Mesendoderm (in vitro differentiated cells): Measurements from ENCODE around the gene TBP.
A peak's percentile ranks its signal among the peaks of the same experiment; 100 is the strongest.

Experiments
- DNase-seq: peaks from one replicate; pipeline ENCODE4 v3.0.0; 2013
- H2AK5ac ChIP-seq: 2 replicates; pipeline ENCODE4 v1.6.1; 2013; ENCODE audit warnings: low read length, inconsistent platforms
- H2BK120ac ChIP-seq: 2 replicates; pipeline ENCODE4 v1.6.1; 2013; ENCODE audit warnings: low read depth, mild to moderate bottlenecking, low read length, moderate library complexity, mixed read lengths
- H2BK15ac ChIP-seq: replicated peaks from 2 replicates; pipeline ENCODE4 v1.6.1; 2013; ENCODE audit warnings: low read depth, mild to moderate bottlenecking, moderate library complexity
- H2BK5ac ChIP-seq: 2 replicates; pipeline ENCODE4 v1.6.1; 2013; ENCODE audit warnings: low read length, inconsistent platforms
- H3K18ac ChIP-seq: 2 replicates; pipeline ENCODE4 v1.6.1; 2013; ENCODE audit warnings: mild to moderate bottlenecking, low read length, mixed read lengths
- H3K23ac ChIP-seq: one replicate; pipeline ENCODE4 v1.6.1; 2013; ENCODE audit warnings: low read length
- H3K27ac ChIP-seq: 2 replicates; pipeline ENCODE4 v1.5.1; 2013; ENCODE audit warnings: low read depth, mild to moderate bottlenecking, inconsistent platforms, low read length, moderate library complexity
- H3K27me3 ChIP-seq: 2 replicates; pipeline ENCODE4 v1.6.1; 2013; ENCODE audit warnings: low read length, control low read depth, mild to moderate bottlenecking, inconsistent platforms; ENCODE audit not compliant: insufficient read depth, poor library complexity
- H3K36me3 ChIP-seq: 2 replicates; pipeline ENCODE4 v1.6.1; 2013; ENCODE audit warnings: low read length, inconsistent platforms; ENCODE audit not compliant: control insufficient read depth, insufficient read depth
- H3K4ac ChIP-seq: one replicate; pipeline ENCODE4 v1.6.1; 2013; ENCODE audit warnings: low read depth, mild to moderate bottlenecking, low read length, moderate library complexity
- H3K4me1 ChIP-seq: 2 replicates; pipeline ENCODE4 v1.6.1; 2013; ENCODE audit warnings: low read depth, low read length, inconsistent platforms; ENCODE audit not compliant: control insufficient read depth
- H3K4me2 ChIP-seq: 2 replicates; pipeline ENCODE4 v1.6.1; 2013; ENCODE audit warnings: low read length
- H3K4me3 ChIP-seq: 2 replicates; pipeline ENCODE4 v1.5.1; 2013; ENCODE audit warnings: mild to moderate bottlenecking, low read length
- H3K56ac ChIP-seq: one replicate; pipeline ENCODE4 v1.6.1; 2013; ENCODE audit warnings: low read length
- H3K79me1 ChIP-seq: 2 replicates; pipeline ENCODE4 v1.6.1; 2013; ENCODE audit warnings: low read length, inconsistent platforms
- H3K79me2 ChIP-seq: 2 replicates; pipeline ENCODE4 v1.6.1; 2013; ENCODE audit warnings: mild to moderate bottlenecking, low read length; ENCODE audit not compliant: control insufficient read depth, insufficient read depth
- H3K9ac ChIP-seq: 2 replicates; pipeline ENCODE4 v1.6.1; 2013; ENCODE audit warnings: low read length, inconsistent platforms
- H4K5ac ChIP-seq: one replicate; pipeline ENCODE4 v1.6.1; 2013; ENCODE audit warnings: low read length
- H4K8ac ChIP-seq: one replicate; pipeline ENCODE4 v1.6.1; 2013; ENCODE audit warnings: low read depth, mild to moderate bottlenecking, control low read depth, low read length, moderate library complexity
- WGBS: extraction: QIAGEN DNeasy Blood & Tissue Kit; methylation state at CpG from one replicate; pipeline ENCODE4 v1.1.7; 2013; ENCODE audit warnings: low lambda C conversion rate, missing lambda C conversion rate; ENCODE audit not compliant: insufficient coverage; ENCODE audit errors: extremely low coverage; 5-methylcytosine and 5-hydroxymethylcytosine counted together

Gene TBP

DNA sequence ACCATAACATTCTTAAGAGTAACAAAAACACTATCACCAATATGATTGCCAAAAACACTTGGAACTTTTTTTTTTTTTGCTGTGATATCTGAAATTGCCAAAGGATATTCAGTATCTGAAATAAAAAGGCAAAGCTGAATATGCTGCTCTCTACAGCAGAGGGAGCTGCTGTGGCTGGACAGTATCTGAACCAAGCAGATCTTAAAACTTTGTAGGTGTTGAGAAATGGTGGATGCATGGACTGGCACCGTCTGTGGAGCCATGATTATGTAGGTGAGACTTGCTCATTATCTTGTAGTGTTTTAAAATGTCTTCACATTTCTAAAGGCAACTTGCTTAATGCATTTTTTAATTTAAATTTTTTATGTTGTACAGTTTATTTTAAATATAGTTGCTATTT is 21.1 kb downstream of the TBP start:
- Histone ChIP-seq H3K27ac (no peak overlapping the region), H3K79me2 (no peaks in the 10 kb centered on the region), H3K4me3 (no peak overlapping the region), H3K27me3 (no peaks in the 10 kb centered on the region), H3K18ac (no peak overlapping the region), H3K56ac (no peak overlapping the region), H4K5ac (no peak overlapping the region), H4K8ac (no peak overlapping the region), H2BK120ac (no peak overlapping the region), H3K36me3 (no peaks in the 10 kb centered on the region), H3K9ac (no peak overlapping the region), H2BK5ac (no peak overlapping the region), H3K4me1 (no peaks in the 10 kb centered on the region), H2AK5ac (no peak overlapping the region), H2BK15ac (no peak overlapping the region), H3K4ac (no peak overlapping the region), H3K23ac (no peak overlapping the region), H3K4me2 (no peak overlapping the region), H3K79me1 (no peaks in the 10 kb centered on the region)
- WGBS = no CpG with 5 or more reads among the region's 1 CpG
- peak; percentile 31 for DNase-seq

- H3K79me2 ChIP-seq = peaks cover 16% of the 10 kb centered on the region
- no peak overlapping the region for H2BK5ac ChIP-seq
- no peak overlapping the region for H3K56ac ChIP-seq
- H3K36me3 ChIP-seq = peaks cover 7% of the 10 kb centered on the region
- H4K8ac ChIP-seq = no peak overlapping the region
- H3K79me1 ChIP-seq = peaks cover 8% of the 10 kb centered on the region
- no peak for DNase-seq
- H3K4me2 ChIP-seq = no peak overlapping the region
- H2BK120ac ChIP-seq = no peak overlapping the region
- H4K5ac ChIP-seq = no peak overlapping the region
- no peak overlapping the region for H3K23ac ChIP-seq
- H3K27ac ChIP-seq = no peak overlapping the region
- no peak overlapping the region for H3K4me3 ChIP-seq
- no peak overlapping the region for H2AK5ac ChIP-seq
- peaks cover 2% of the 10 kb centered on the region for H3K4me1 ChIP-seq
- H3K4ac ChIP-seq = no peak overlapping the region
- H2BK15ac ChIP-seq = no peak overlapping the region
- no peak overlapping the region for H3K9ac ChIP-seq
- H3K18ac ChIP-seq = no peak overlapping the region
- H3K27me3 ChIP-seq = no peaks in the 10 kb centered on the region
These were observed 24.7 kb downstream of the TBP start for GRCh38 chr6:170578909-170579308.

GRCh38 chr6:170583756-170584180 is 29.6 kb downstream of the TBP start:
- Histone ChIP-seq H3K23ac (no peak overlapping the region), H3K56ac (peak overlapping the region; percentile 99), H3K79me2 (peaks cover 21% of the 10 kb centered on the region), H3K79me1 (peaks cover 8% of the 10 kb centered on the region), H3K27me3 (no peaks in the 10 kb centered on the region), H3K4me2 (peak overlapping the region; percentile 82), H2BK120ac (no peak overlapping the region), H2BK15ac (no peak overlapping the region), H2BK5ac (peak overlapping the region; percentile 61), H3K4me1 (peaks cover 2% of the 10 kb centered on the region), H4K5ac (no peak overlapping the region), H3K36me3 (peaks cover 7% of the 10 kb centered on the region), H2AK5ac (no peak overlapping the region), H3K4me3 (peak overlapping the region; percentile 86), H4K8ac (no peak overlapping the region), H3K18ac (peak overlapping the region; percentile 75), H3K4ac (peak overlapping the region; percentile 44), H3K27ac (no peak overlapping the region), H3K9ac (peak overlapping the region; percentile 86)
- DNase-seq = no peak
- no CpG with 5 or more reads among the region's 12 CpGs for WGBS

GRCh38 chr6:170584181-170584953 is 30.2 kb downstream of the TBP start, which contains the start of gene PDCD2:
Gene PDCD2 (minus strand): TSS chr6:170584637. CDS start chr6:170584581, 56 bp downstream.
- no peak within 1 kb of the TSS for H2AK5ac ChIP-seq
- H3K56ac ChIP-seq = peak within 1 kb of the TSS; percentile 99
- H3K18ac ChIP-seq = peak within 1 kb of the TSS; percentile 75
- peak within 1 kb of the TSS; percentile 89 for H3K4me2 ChIP-seq
- peak within 1 kb of the TSS; percentile 86 for H3K9ac ChIP-seq
- H3K23ac ChIP-seq = peak within 1 kb of the TSS; percentile 82
- H3K4ac ChIP-seq = peak within 1 kb of the TSS; percentile 74
- peak within 1 kb of the TSS; percentile 61 for H2BK5ac ChIP-seq
- no peak within 1 kb of the TSS for H4K5ac ChIP-seq
- peaks cover 7% of the 10 kb centered on the region for H3K36me3 ChIP-seq
- WGBS = no CpG with 5 or more reads among the region's 81 CpGs
- DNase-seq = peak; percentile 97
- no peak within 1 kb of the TSS for H4K8ac ChIP-seq
- H3K27me3 ChIP-seq = no peaks in the 10 kb centered on the region
- no peak within 1 kb of the TSS for H2BK120ac ChIP-seq
- peak within 1 kb of the TSS; percentile 86 for H3K4me3 ChIP-seq
- peaks cover 8% of the 10 kb centered on the region for H3K79me1 ChIP-seq
- H3K27ac ChIP-seq = peak within 1 kb of the TSS; percentile 49
- H3K79me2 ChIP-seq = peaks cover 21% of the 10 kb centered on the region
- no peak within 1 kb of the TSS for H2BK15ac ChIP-seq
- H3K4me1 ChIP-seq = peaks cover 2% of the 10 kb centered on the region

DNA sequence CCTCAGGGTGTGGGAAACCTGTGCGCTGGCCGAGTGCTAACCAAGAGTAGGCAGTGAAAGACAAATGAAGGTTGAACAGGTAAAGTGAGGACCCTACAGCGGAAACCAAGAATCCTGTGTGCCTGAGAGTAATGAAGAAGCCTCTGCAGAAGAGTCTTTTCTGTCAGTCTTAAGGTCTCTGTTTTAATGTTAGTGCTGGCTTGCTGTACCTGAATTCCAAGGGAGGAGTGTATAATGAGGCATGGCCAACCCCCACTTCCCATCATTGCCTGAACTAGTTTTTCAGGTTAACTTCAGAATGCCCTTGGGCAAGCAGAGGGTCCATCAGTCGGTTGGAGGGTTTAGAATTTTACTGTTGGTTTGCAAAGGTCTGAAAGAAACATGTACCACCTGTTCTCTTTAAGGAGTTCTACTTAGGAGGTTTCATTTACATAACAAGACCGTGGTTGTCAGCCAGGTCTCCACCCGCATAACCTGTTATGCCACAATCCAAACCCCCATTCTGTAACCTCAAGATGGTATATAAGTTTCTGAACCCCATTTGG is 30.9 kb downstream of the TBP start:
- H4K8ac ChIP-seq = no peak overlapping the region
- H3K79me1 ChIP-seq = peaks cover 8% of the 10 kb centered on the region
- H2BK15ac ChIP-seq = no peak overlapping the region
- H2AK5ac ChIP-seq = no peak overlapping the region
- peaks cover 2% of the 10 kb centered on the region for H3K4me1 ChIP-seq
- peaks cover 7% of the 10 kb centered on the region for H3K36me3 ChIP-seq
- H4K5ac ChIP-seq = no peak overlapping the region
- peak overlapping the region; percentile 49 for H3K27ac ChIP-seq
- H3K18ac ChIP-seq = peak overlapping the region; percentile 24
- H3K56ac ChIP-seq = peak overlapping the region; percentile 94
- H3K23ac ChIP-seq = peak overlapping the region; percentile 72
- peak overlapping the region; percentile 45 for H2BK5ac ChIP-seq
- no peak overlapping the region for H2BK120ac ChIP-seq
- H3K27me3 ChIP-seq = no peaks in the 10 kb centered on the region
- peak; percentile 69 for DNase-seq
- peak overlapping the region; percentile 44 for H3K4me3 ChIP-seq
- peaks cover 21% of the 10 kb centered on the region for H3K79me2 ChIP-seq
- no CpG with 5 or more reads among the region's 6 CpGs for WGBS
- H3K9ac ChIP-seq = peak overlapping the region; percentile 80
- H3K4me2 ChIP-seq = peak overlapping the region; percentile 89
- peak overlapping the region; percentile 74 for H3K4ac ChIP-seq
